ENCODE measurements around the gene PDE1A.

PDE1A gene

GRCh38 chr2:182242609-182243008, 184.2 kb downstream of the PDE1A start:
- Histone ChIP-seq H3K4me1 (ENCODE audit: insufficient read depth, poor library complexity, severe bottlenecking) (no peaks in the 10 kb centered on the region), H3K36me3 (ENCODE audit: low read depth) (no peaks in the 10 kb centered on the region), H3K27ac (ENCODE audit: poor library complexity, severe bottlenecking) (no peak overlapping the region), H3K9me3 (ENCODE audit: severe bottlenecking) (no peaks in the 10 kb centered on the region), H3K4me3 (ENCODE audit: severe bottlenecking) (no peak overlapping the region), H3K27me3 (ENCODE audit: insufficient read depth, poor library complexity, severe bottlenecking) (no peaks in the 10 kb centered on the region)
- ATAC-seq (ENCODE audit: low read depth) (no peak), DNase-seq (ENCODE audit: low spot score) (no peak)
- no peak for TF ChIP-seq CTCF (IDR thresholded peaks at IDR 0.05; ENCODE audit: poor library complexity, severe bottlenecking)

GRCh38 chr2:182241936-182242335, 184.9 kb downstream of the PDE1A start:
- no peak for ATAC-seq (ENCODE audit: low read depth)
- no peak for TF ChIP-seq CTCF (IDR thresholded peaks at IDR 0.05; ENCODE audit: poor library complexity, severe bottlenecking)
- H3K4me1 ChIP-seq (ENCODE audit: insufficient read depth, poor library complexity, severe bottlenecking): no peaks in the 10 kb centered on the region
- DNase-seq (ENCODE audit: low spot score): no peak
- H3K4me3 ChIP-seq (ENCODE audit: severe bottlenecking): no peak overlapping the region
- no peaks in the 10 kb centered on the region for H3K9me3 ChIP-seq (ENCODE audit: severe bottlenecking)
- no peak overlapping the region for H3K27ac ChIP-seq (ENCODE audit: poor library complexity, severe bottlenecking)
- no peaks in the 10 kb centered on the region for H3K27me3 ChIP-seq (ENCODE audit: insufficient read depth, poor library complexity, severe bottlenecking)
- H3K36me3 ChIP-seq (ENCODE audit: low read depth): no peaks in the 10 kb centered on the region

GRCh38 chr2:182240862-182241371, 185.9 kb downstream of the PDE1A start:
- DNase-seq (ENCODE audit: low spot score) (no peak), ATAC-seq (ENCODE audit: low read depth) (0 out of 3 replicates have a peak, but pooled peaks have one; percentile 46)
- Histone ChIP-seq H3K27ac (ENCODE audit: poor library complexity, severe bottlenecking) (no peak overlapping the region), H3K4me3 (ENCODE audit: severe bottlenecking) (no peak overlapping the region), H3K36me3 (ENCODE audit: low read depth) (no peaks in the 10 kb centered on the region), H3K9me3 (ENCODE audit: severe bottlenecking) (no peaks in the 10 kb centered on the region), H3K4me1 (ENCODE audit: insufficient read depth, poor library complexity, severe bottlenecking) (no peaks in the 10 kb centered on the region), H3K27me3 (ENCODE audit: insufficient read depth, poor library complexity, severe bottlenecking) (no peaks in the 10 kb centered on the region)
- peak; percentile 42 for TF ChIP-seq CTCF (IDR thresholded peaks at IDR 0.05; ENCODE audit: poor library complexity, severe bottlenecking)

- Histone ChIP-seq H3K9me3 (ENCODE audit: severe bottlenecking) (no peaks in the 10 kb centered on the region), H3K4me3 (ENCODE audit: severe bottlenecking) (no peak overlapping the region), H3K27ac (ENCODE audit: poor library complexity, severe bottlenecking) (no peak overlapping the region), H3K4me1 (ENCODE audit: insufficient read depth, poor library complexity, severe bottlenecking) (no peaks in the 10 kb centered on the region), H3K27me3 (ENCODE audit: insufficient read depth, poor library complexity, severe bottlenecking) (no peaks in the 10 kb centered on the region), H3K36me3 (ENCODE audit: low read depth) (no peaks in the 10 kb centered on the region)
- ATAC-seq (ENCODE audit: low read depth): no peak
- no peak for DNase-seq (ENCODE audit: low spot score)
- no peak for TF ChIP-seq CTCF (IDR thresholded peaks at IDR 0.05; ENCODE audit: poor library complexity, severe bottlenecking)
Observed at GRCh38 chr2:182230561-182230960, 196.3 kb downstream of the PDE1A start.

- no peak for ATAC-seq (ENCODE audit: low read depth)
- H3K4me3 ChIP-seq (ENCODE audit: severe bottlenecking): no peak overlapping the region
Observed at GRCh38 chr2:182229297-182229696, 197.5 kb downstream of the PDE1A start.

More at GRCh38 chr2:182229297-182229696, 197.5 kb downstream of the PDE1A start:
- no peak for TF ChIP-seq CTCF (IDR thresholded peaks at IDR 0.05; ENCODE audit: poor library complexity, severe bottlenecking)
- Histone ChIP-seq H3K27ac (ENCODE audit: poor library complexity, severe bottlenecking) (no peak overlapping the region), H3K4me1 (ENCODE audit: insufficient read depth, poor library complexity, severe bottlenecking) (no peaks in the 10 kb centered on the region), H3K27me3 (ENCODE audit: insufficient read depth, poor library complexity, severe bottlenecking) (no peaks in the 10 kb centered on the region), H3K9me3 (ENCODE audit: severe bottlenecking) (no peaks in the 10 kb centered on the region), H3K36me3 (ENCODE audit: low read depth) (no peaks in the 10 kb centered on the region)
- DNase-seq (ENCODE audit: low spot score): no peak
